GM23338 (cell line): ENCODE results near the gene HORMAD2. TPM values are rescaled to one million over a fixed set of nuclear protein-coding genes. Genes with fewer than 3 reads are reported as not detected.
A peak's percentile ranks its signal among the peaks of the same experiment; 100 is the strongest.

Experiments used
- ATAC-seq: fragments of 200-7000 bp; cut with Tn5 transposase; 3 replicates; pipeline ENCODE4 v1.9.1; 2020
- DNase-seq: peaks from one replicate; pipeline ENCODE4 v3.0.0-alpha.2; 2015; ENCODE audit warnings: low spot score
- H2AFZ ChIP-seq: fragments of 200-600 bp; sonication (generic); 2 replicates; pipeline ENCODE4 v1.8.0; 2016; ENCODE audit warnings: antibody characterized with exemption, mild to moderate bottlenecking, moderate library complexity
- H3F3A ChIP-seq: fragments of 200-600 bp; sonication (generic); replicated peaks from 2 replicates; pipeline ENCODE4 v1.8.0; 2017; ENCODE audit warnings: antibody characterized with exemption, mixed run types, low read depth
- H3K27ac ChIP-seq: fragments of 200-600 bp; sonication (generic); 2 replicates; pipeline ENCODE4 v1.6.1; 2016; ENCODE audit warnings: low read depth
- H3K27me3 ChIP-seq: fragments of 200-600 bp; sonication (generic); 2 replicates; pipeline ENCODE4 v1.8.0; 2016; ENCODE audit warnings: mild to moderate bottlenecking, mixed run types, moderate library complexity; ENCODE audit not compliant: insufficient read depth
- H3K36me3 ChIP-seq: fragments of 200-600 bp; sonication (generic); 2 replicates; pipeline ENCODE4 v1.8.0; 2016; ENCODE audit warnings: mild to moderate bottlenecking; ENCODE audit not compliant: insufficient read depth
- H3K4me1 ChIP-seq: fragments of 200-600 bp; sonication (generic); 2 replicates; pipeline ENCODE4 v1.8.0; 2016; ENCODE audit warnings: mild to moderate bottlenecking, moderate library complexity; ENCODE audit not compliant: insufficient read depth
- H3K4me2 ChIP-seq: fragments of 200-600 bp; sonication (generic); 2 replicates; pipeline ENCODE4 v1.7.1; 2017; ENCODE audit warnings: mixed run types
- H3K4me3 ChIP-seq: fragments of 200-600 bp; sonication (generic); 2 replicates; pipeline ENCODE4 v1.6.1; 2016; ENCODE audit warnings: mixed run types
- H3K79me2 ChIP-seq: fragments of 200-600 bp; sonication (generic); replicated peaks from 2 replicates; pipeline ENCODE4 v1.8.0; 2017; ENCODE audit warnings: mild to moderate bottlenecking; ENCODE audit not compliant: insufficient read depth
- H3K9me2 ChIP-seq: fragments of 200-600 bp; sonication (generic); 2 replicates; pipeline ENCODE4 v1.8.0; 2017; ENCODE audit not compliant: insufficient read depth
- H4K20me1 ChIP-seq: fragments of 200-600 bp; sonication (generic); replicated peaks from 2 replicates; pipeline ENCODE4 v1.8.0; 2017; ENCODE audit warnings: mild to moderate bottlenecking; ENCODE audit not compliant: insufficient read depth
- H3K27ac Mint-ChIP-seq: 2 replicates; pipeline ENCODE4 v1.8.0; 2020; ENCODE audit warnings: inconsistent platforms, mild to moderate bottlenecking, moderate library complexity, mixed read lengths
- H3K27me3 Mint-ChIP-seq: 3 replicates; pipeline ENCODE4 v1.8.0; 2022; ENCODE audit warnings: low read depth, mild to moderate bottlenecking, moderate library complexity, mixed read lengths, inconsistent platforms; ENCODE audit not compliant: insufficient read depth, poor library complexity
- H3K36me3 Mint-ChIP-seq: 3 replicates; pipeline ENCODE4 v1.8.0; 2021; ENCODE audit warnings: low read depth, mild to moderate bottlenecking, inconsistent platforms, moderate library complexity, mixed read lengths
- H3K4me1 Mint-ChIP-seq: 3 replicates; pipeline ENCODE4 v1.8.0; 2020; ENCODE audit warnings: mild to moderate bottlenecking, inconsistent platforms, mixed read lengths
- H3K4me3 Mint-ChIP-seq: 3 replicates; pipeline ENCODE4 v1.8.0; 2021; ENCODE audit warnings: moderate library complexity, mild to moderate bottlenecking, inconsistent platforms, mixed read lengths
- H3K9me3 Mint-ChIP-seq: 3 replicates; pipeline ENCODE4 v1.8.0; 2020; ENCODE audit warnings: moderate library complexity, mild to moderate bottlenecking, inconsistent platforms, mixed read lengths
- CREB1 ChIP-seq: fragments of 250-450 bp; sonication (Bioruptor Pico); IDR thresholded peaks from 2 replicates; pipeline ENCODE4 v1.5.0; 2020; ENCODE audit warnings: low read depth, mild to moderate bottlenecking, moderate library complexity
- EZH2 ChIP-seq: fragments of 200-600 bp; sonication (generic); IDR thresholded peaks from one replicate; pipeline ENCODE4 v1.8.0; 2017; ENCODE audit warnings: antibody characterized with exemption, mild to moderate bottlenecking, low read depth; ENCODE audit not compliant: unreplicated experiment
- EZH2phosphoT487 ChIP-seq: fragments of 200-600 bp; sonication (generic); IDR thresholded peaks from one replicate; pipeline ENCODE4 v1.8.1; 2018; ENCODE audit warnings: antibody characterized with exemption; ENCODE audit not compliant: unreplicated experiment
- JUNB ChIP-seq: IDR thresholded peaks from one replicate; pipeline ENCODE4 v1.6.1; 2016; ENCODE audit warnings: antibody characterized with exemption; ENCODE audit not compliant: unreplicated experiment
- NANOG ChIP-seq: IDR thresholded peaks from 2 replicates; pipeline ENCODE4 v1.6.1; 2016; ENCODE audit warnings: antibody characterized with exemption, borderline replicate concordance
- POLR2AphosphoS5 ChIP-seq: IDR thresholded peaks from 2 replicates; pipeline ENCODE4 v1.6.1; 2016; ENCODE audit warnings: antibody characterized with exemption, low read depth
- STAT1 ChIP-seq: IDR thresholded peaks from one replicate; pipeline ENCODE4 v1.6.1; 2016; ENCODE audit warnings: antibody characterized with exemption; ENCODE audit not compliant: unreplicated experiment
- ZNF331 ChIP-seq: fragments of 250-450 bp; sonication (Bioruptor Pico); IDR thresholded peaks from 2 replicates; pipeline ENCODE4 v1.5.0; 2020; ENCODE audit warnings: low read depth, mild to moderate bottlenecking, moderate library complexity
- polyA plus RNA-seq: library from polyadenylated mRNA; unstranded; fragments of >200 nt; fragmentation: Nextera tagmentation; extraction: Ambion mirVana; gene quantifications from 2 replicates; pipeline ENCODE4 v1.2.1, GENCODE V29; 2016
- total RNA-seq: library from RNA; depleted of rRNA; stranded (reverse); fragments of >200 nt; shearing (Covaris generic); gene quantifications from 2 replicates; pipeline ENCODE4 v1.2.3, GENCODE V29; 2014
- TF ChIP-seq, protein P1 (sequence below): IDR thresholded peaks from 2 replicates; pipeline ENCODE4 v1.6.1; 2016; ENCODE audit warnings: antibody characterized with exemption
- TF ChIP-seq, protein P2 (sequence below), 2 experiments: fragments of 200-600 bp in 1 of 2; sonication (generic) in 1 of 2; conservative IDR thresholded peaks; 2 replicates each; pipeline versions ENCODE4 v1.5.1 to v1.6.1; 2016 to 2017; ENCODE audit warnings: antibody characterized with exemption in 2 of 2, low read depth in 2 of 2, mild to moderate bottlenecking in 2 of 2, moderate library complexity in 1 of 2

The HORMAD2 gene
- total and polyA plus RNA-seq, 2 experiments from 2014 or later, result 0.40 TPM; not detected in 1

- H3K4me1 ChIP-seq, result peaks cover 7% of the 10 kb centered on the region
- no peak overlapping the region for H2AFZ ChIP-seq
- H3K27ac ChIP-seq, result no peak overlapping the region
- no peak for TF ChIP-seq EZH2phosphoT487
- TF ChIP-seq, protein P1, sequence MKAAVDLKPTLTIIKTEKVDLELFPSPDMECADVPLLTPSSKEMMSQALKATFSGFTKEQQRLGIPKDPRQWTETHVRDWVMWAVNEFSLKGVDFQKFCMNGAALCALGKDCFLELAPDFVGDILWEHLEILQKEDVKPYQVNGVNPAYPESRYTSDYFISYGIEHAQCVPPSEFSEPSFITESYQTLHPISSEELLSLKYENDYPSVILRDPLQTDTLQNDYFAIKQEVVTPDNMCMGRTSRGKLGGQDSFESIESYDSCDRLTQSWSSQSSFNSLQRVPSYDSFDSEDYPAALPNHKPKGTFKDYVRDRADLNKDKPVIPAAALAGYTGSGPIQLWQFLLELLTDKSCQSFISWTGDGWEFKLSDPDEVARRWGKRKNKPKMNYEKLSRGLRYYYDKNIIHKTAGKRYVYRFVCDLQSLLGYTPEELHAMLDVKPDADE, result no peak
- TF ChIP-seq ZNF331 (CRISPR knock-in tag), result no peak
- TF ChIP-seq STAT1, result no peak
- no peak for TF ChIP-seq JUNB
- no peak for TF ChIP-seq EZH2
- TF ChIP-seq CREB1, result no peak
- TF ChIP-seq NANOG, result no peak
- Mint-ChIP-seq H3K9me3 (no peaks in the 10 kb centered on the region), H3K4me1 (peaks cover 16% of the 10 kb centered on the region), H3K27ac (peak overlapping the region; percentile 80; the same call in 1 of the 2 replicates), H3K36me3 (no peaks in the 10 kb centered on the region), H3K4me3 (no peak overlapping the region), H3K27me3 (peaks cover 19% of the 10 kb centered on the region)
- H3K4me2 ChIP-seq, result no peak overlapping the region
- H4K20me1 ChIP-seq, result no peaks in the 10 kb centered on the region
- H3K27me3 ChIP-seq, result no peaks in the 10 kb centered on the region
- DNase-seq, result no peak
- ATAC-seq, result no peak
- no peak overlapping the region for H3K4me3 ChIP-seq
- H3K36me3 ChIP-seq, result no peaks in the 10 kb centered on the region
- H3K9me2 ChIP-seq, result no peaks in the 10 kb centered on the region
- H3F3A ChIP-seq, result no peaks in the 10 kb centered on the region
- no peaks in the 10 kb centered on the region for H3K79me2 ChIP-seq
Measured at GRCh38 chr22:30217698-30218560, 137.7 kb downstream of the HORMAD2 start.

GRCh38 chr22:30219049-30219654 is 138.9 kb downstream of the HORMAD2 start:
- no peak overlapping the region for H3K4me3 ChIP-seq
- no peaks in the 10 kb centered on the region for H3K9me2 ChIP-seq
- no peak overlapping the region for H3K4me2 ChIP-seq
- H3K79me2 ChIP-seq, result no peaks in the 10 kb centered on the region
- H3K4me1 Mint-ChIP-seq, result peaks cover 13% of the 10 kb centered on the region
- H3K27ac Mint-ChIP-seq, result no peak overlapping the region
- H3K9me3 Mint-ChIP-seq, result no peaks in the 10 kb centered on the region
- H3K36me3 Mint-ChIP-seq, result no peaks in the 10 kb centered on the region
- H3K36me3 ChIP-seq, result no peaks in the 10 kb centered on the region
- ATAC-seq (no peak), DNase-seq (no peak)
- no peaks in the 10 kb centered on the region for H3F3A ChIP-seq
- TF ChIP-seq, protein P2, sequence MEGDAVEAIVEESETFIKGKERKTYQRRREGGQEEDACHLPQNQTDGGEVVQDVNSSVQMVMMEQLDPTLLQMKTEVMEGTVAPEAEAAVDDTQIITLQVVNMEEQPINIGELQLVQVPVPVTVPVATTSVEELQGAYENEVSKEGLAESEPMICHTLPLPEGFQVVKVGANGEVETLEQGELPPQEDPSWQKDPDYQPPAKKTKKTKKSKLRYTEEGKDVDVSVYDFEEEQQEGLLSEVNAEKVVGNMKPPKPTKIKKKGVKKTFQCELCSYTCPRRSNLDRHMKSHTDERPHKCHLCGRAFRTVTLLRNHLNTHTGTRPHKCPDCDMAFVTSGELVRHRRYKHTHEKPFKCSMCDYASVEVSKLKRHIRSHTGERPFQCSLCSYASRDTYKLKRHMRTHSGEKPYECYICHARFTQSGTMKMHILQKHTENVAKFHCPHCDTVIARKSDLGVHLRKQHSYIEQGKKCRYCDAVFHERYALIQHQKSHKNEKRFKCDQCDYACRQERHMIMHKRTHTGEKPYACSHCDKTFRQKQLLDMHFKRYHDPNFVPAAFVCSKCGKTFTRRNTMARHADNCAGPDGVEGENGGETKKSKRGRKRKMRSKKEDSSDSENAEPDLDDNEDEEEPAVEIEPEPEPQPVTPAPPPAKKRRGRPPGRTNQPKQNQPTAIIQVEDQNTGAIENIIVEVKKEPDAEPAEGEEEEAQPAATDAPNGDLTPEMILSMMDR (conservative IDR thresholded peaks at IDR 0.05; ENCODE audit: low read depth in 2 of 2), result peak in 1 of 2 experiments; percentile 22; a peak in 1 of 4 replicates
- no peak for TF ChIP-seq ZNF331 (CRISPR knock-in tag)
- no peak for TF ChIP-seq NANOG
- no peak for TF ChIP-seq JUNB
- no peak for TF ChIP-seq POLR2AphosphoS5
- TF ChIP-seq, protein P1, result no peak
- peaks cover 7% of the 10 kb centered on the region for H3K4me1 ChIP-seq
- peaks cover 21% of the 10 kb centered on the region for H3K27me3 Mint-ChIP-seq
- H2AFZ ChIP-seq, result no peak overlapping the region
- H4K20me1 ChIP-seq, result no peaks in the 10 kb centered on the region
- H3K27me3 ChIP-seq, result no peaks in the 10 kb centered on the region
- H3K4me3 Mint-ChIP-seq, result no peak overlapping the region
- no peak overlapping the region for H3K27ac ChIP-seq
